GM04503 (cell line): Measurements from ENCODE around the gene TMIGD2.
"Not testable (repeated sequence)": the region's sequence is repeated elsewhere in the genome, so short reads cannot be mapped to it uniquely, and the experiment has no call there.

Source experiments
- DNase-seq: peaks from one replicate; pipeline ENCODE4 v3.0.0-alpha.2; 2012; ENCODE audit warnings: low read depth

The TMIGD2 gene

GRCh38 chr19:4297901-4298809 is 4.0 kb downstream of the TMIGD2 start:
- no peak for DNase-seq

- no peak for DNase-seq
These were observed 6.0 kb downstream of the TMIGD2 start for GRCh38 chr19:4295972-4296771.

- no peak for DNase-seq
These were observed 7.8 kb downstream of the TMIGD2 start for GRCh38 chr19:4294389-4294788.

- no peak for DNase-seq
These were observed 9.7 kb downstream of the TMIGD2 start for GRCh38 chr19:4292515-4292914.

GRCh38 chr19:4291184-4291732 is 10.9 kb downstream of the TMIGD2 start:
- no peak for DNase-seq

- no peak for DNase-seq
These were observed 14.0 kb downstream of the TMIGD2 start for GRCh38 chr19:4288091-4288777.

- DNase-seq: not testable (repeated sequence)
These were observed 16.0 kb downstream of the TMIGD2 start for GRCh38 chr19:4286141-4286540.

GRCh38 chr19:4284974-4285373 is 17.2 kb downstream of the TMIGD2 start:
- no peak for DNase-seq

- no peak for DNase-seq
These were observed 17.8 kb downstream of the TMIGD2 start for GRCh38 chr19:4284176-4284958.

- DNase-seq: no peak
These were observed 22.4 kb downstream of the TMIGD2 start for GRCh38 chr19:4279530-4280422.

GRCh38 chr19:4279267-4279529 is 23.0 kb downstream of the TMIGD2 start:
- DNase-seq: no peak

- DNase-seq: no peak
These were observed 23.5 kb downstream of the TMIGD2 start, which contains the start of gene SHD for GRCh38 chr19:4278419-4279266. Gene SHD, plus strand, starts transcription at chr19:4279266. Its CDS starts 798 bp downstream, at chr19:4280064.

GRCh38 chr19:4278010-4278409 is 24.2 kb downstream of the TMIGD2 start:
- no peak for DNase-seq

- no peak for DNase-seq
These were observed 24.9 kb downstream of the TMIGD2 start for GRCh38 chr19:4277191-4277696.

- not testable (repeated sequence) for DNase-seq
These were observed 27.9 kb downstream of the TMIGD2 start for GRCh38 chr19:4274321-4274686.

- no peak for DNase-seq
These were observed 29.3 kb downstream of the TMIGD2 start for GRCh38 chr19:4272894-4273293.

GRCh38 chr19:4268816-4269430 is 33.3 kb downstream of the TMIGD2 start:
- no peak for DNase-seq

- no peak for DNase-seq
These were observed 34.0 kb downstream of the TMIGD2 start for GRCh38 chr19:4267901-4268815.
